HCT116 (cell line): ENCODE measurements around the gene RPL38.

Experiments
- CTCF ChIP-seq, 3 experiments: fragments of 200-600 bp in 1 of 3; sonication (generic) in 1 of 3; IDR thresholded peaks in 2 of 3; conservative IDR thresholded peaks in 1 of 3; 2 replicates each; pipeline ENCODE4 v1.5.1; 2012 to 2017; ENCODE audit warnings: low read depth in 2 of 3, low read length in 2 of 3, antibody characterized with exemption in 1 of 3, borderline replicate concordance in 1 of 3, control low read depth in 1 of 3, mild to moderate bottlenecking in 1 of 3, mixed read lengths in 1 of 3, mixed run types in 1 of 3, moderate library complexity in 1 of 3; ENCODE audit not compliant: insufficient read depth in 1 of 3
- REST ChIP-seq: IDR thresholded peaks from 2 replicates; pipeline ENCODE4 v1.6.1; 2012; ENCODE audit warnings: low read depth
- ZNF274 ChIP-seq: fragments of 200-500 bp; sonication (Bioruptor generic); IDR thresholded peaks from 2 replicates; pipeline ENCODE4 v1.6.1; 2014; ENCODE audit warnings: mild to moderate bottlenecking, low read depth, low read length, inconsistent platforms

GRCh38 chr17:74230896-74231295 is 27.4 kb downstream of the RPL38 start:
- TF ChIP-seq ZNF274, result no peak
- no peak for TF ChIP-seq CTCF (IDR thresholded peaks at IDR 0.05 in 2 of 3, conservative IDR thresholded peaks at IDR 0.05 in 1 of 3; ENCODE audit: borderline replicate concordance in 1 of 3, insufficient read depth in 1 of 3, low read depth in 2 of 3, low read length in 2 of 3)
- TF ChIP-seq REST, result no peak
